Measurements from ENCODE around the gene GFOD2. TPM values are rescaled to one million over a fixed set of nuclear protein-coding genes. Genes with fewer than 3 reads are reported as not detected.

The GFOD2 gene
- total and polyA plus RNA-seq, 8 donors: 7.6 to 87.5 (median 12.9) TPM

GRCh38 chr16:67760956-67761230 is 41.8 kb upstream of the GFOD2 start:
- WGBS, 5 donors: 67 to 88% (median 78%) methylated on average over 4 of the region's 4 CpGs
- Histone ChIP-seq H3K27ac (no peak overlapping the region), H3K4me3 (no peak overlapping the region), H3K27me3 (no peaks in the 10 kb centered on the region), H3K9me3 (no peaks in the 10 kb centered on the region), H3K36me3 (peaks cover 11 to 43% (median 41%) of the 10 kb centered on the region in 4 donors), H3K4me1 (peaks cover 0 to 13% (median 5%) of the 10 kb centered on the region in 4 donors)
- no peak for TF ChIP-seq POLR2AphosphoS5 (IDR thresholded peaks at IDR 0.05)
- TF ChIP-seq CTCF (IDR thresholded peaks at IDR 0.05): no peak
- no peak for TF ChIP-seq EP300 (IDR thresholded peaks at IDR 0.05)
- TF ChIP-seq POLR2A (IDR thresholded peaks at IDR 0.05): no peak
- intact Hi-C loops (cut with DNase I; ENCODE audit: low total_unique reads): no loop called here
- no peak for DNase-seq

- Histone ChIP-seq H3K27ac (no peak overlapping the region), H3K4me3 (no peak overlapping the region), H3K36me3 (peaks cover 8 to 43% (median 36%) of the 10 kb centered on the region in 4 donors), H3K27me3 (no peaks in the 10 kb centered on the region), H3K4me1 (peaks cover 0 to 13% (median 5%) of the 10 kb centered on the region in 4 donors), H3K9me3 (no peaks in the 10 kb centered on the region)
- intact Hi-C loops (cut with DNase I; ENCODE audit: low total_unique reads): no loop called here
- TF ChIP-seq CTCF (IDR thresholded peaks at IDR 0.05) (no peak), EP300 (IDR thresholded peaks at IDR 0.05) (no peak), POLR2AphosphoS5 (IDR thresholded peaks at IDR 0.05) (no peak), POLR2A (IDR thresholded peaks at IDR 0.05) (no peak)
- WGBS, 5 donors: 59 to 77% (median 67%) methylated on average over 8 of the region's 8 CpGs
- peak in 1 of 2 donors; percentile 20 for DNase-seq
These were observed 41.3 kb upstream of the GFOD2 start for GRCh38 chr16:67760206-67760955.

- H3K36me3 ChIP-seq: peaks cover 8 to 50% (median 42%) of the 10 kb centered on the region in 4 donors
These were observed 39.9 kb upstream of the GFOD2 start for GRCh38 chr16:67758966-67759365.

GRCh38 chr16:67758006-67758405 is 38.9 kb upstream of the GFOD2 start:
- Histone ChIP-seq H3K4me3 (no peak overlapping the region), H3K4me1 (peaks cover 0 to 13% (median 5%) of the 10 kb centered on the region in 4 donors), H3K36me3 (peaks cover 8 to 47% (median 37%) of the 10 kb centered on the region in 4 donors), H3K27ac (no peak overlapping the region), H3K9me3 (no peaks in the 10 kb centered on the region), H3K27me3 (no peaks in the 10 kb centered on the region)
- no peak for TF ChIP-seq POLR2A (IDR thresholded peaks at IDR 0.05)
- TF ChIP-seq POLR2AphosphoS5 (IDR thresholded peaks at IDR 0.05): no peak
- TF ChIP-seq EP300 (IDR thresholded peaks at IDR 0.05): no peak
- no peak for TF ChIP-seq CTCF (IDR thresholded peaks at IDR 0.05)
- intact Hi-C loops (cut with DNase I; ENCODE audit: low total_unique reads): no loop called here
- no peak for DNase-seq
- WGBS, 5 donors: 87 to 96% (median 88%) methylated on average over 3 of the region's 3 CpGs

More at GRCh38 chr16:67758966-67759365, 39.9 kb upstream of the GFOD2 start:
- no peaks in the 10 kb centered on the region for H3K27me3 ChIP-seq
- no peak overlapping the region for H3K4me3 ChIP-seq
- peaks cover 0 to 13% (median 5%) of the 10 kb centered on the region in 4 donors for H3K4me1 ChIP-seq
- 77 to 93% (median 92%) methylated on average over 7 of the region's 7 CpGs for WGBS, 5 donors
- H3K27ac ChIP-seq: no peak overlapping the region
- TF ChIP-seq POLR2AphosphoS5 (IDR thresholded peaks at IDR 0.05) (no peak), CTCF (IDR thresholded peaks at IDR 0.05) (no peak), EP300 (IDR thresholded peaks at IDR 0.05) (no peak), POLR2A (IDR thresholded peaks at IDR 0.05) (no peak)
- intact Hi-C loops (cut with DNase I; ENCODE audit: low total_unique reads): no loop called here
- no peaks in the 10 kb centered on the region for H3K9me3 ChIP-seq
- DNase-seq: no peak
